HCT116 (cell line): ENCODE data around the gene RAB3B. TPM values are rescaled to one million over a fixed set of nuclear protein-coding genes. Genes with fewer than 3 reads are reported as not detected.
"Not testable (repeated sequence)": the region's sequence is repeated elsewhere in the genome, so short reads cannot be mapped to it uniquely, and the experiment has no call there.

Experiments used
- ATAC-seq: fragments of 200-7000 bp; cut with Tn5 transposase; 2 replicates; pipeline ENCODE4 v1.9.1; 2020; ENCODE audit warnings: mild to moderate bottlenecking, moderate library complexity
- BruUV-seq: library from RNA; stranded (reverse); fragments of 400-500 nt; replicated peaks from 2 replicates; lab custom pipeline; 2021; lab: Mats Ljungman, UMichigan
- CTCF ChIA-PET: fragments of 300-600 bp; sonication (Branson Sonifier 250); formaldehyde crosslinking; loops from one replicate; lab custom pipeline; 2021; ENCODE audit warnings: antibody characterized with exemption; lab: Charles Lee
- POLR2A ChIA-PET: fragments of 300-600, 350-600 bp; sonication (Branson Sonifier 250); formaldehyde crosslinking; loops from one replicate; lab custom pipeline; 2021; ENCODE audit warnings: antibody characterized with exemption; lab: Charles Lee
- RAD21 ChIA-PET, 2 experiments: fragments of 300-600 bp; sonication (Branson Sonifier 250); formaldehyde crosslinking; loops; one replicate each; lab custom pipeline; 2023; ENCODE audit warnings: low total read pairs in 2 of 2; ENCODE audit not compliant: uncharacterized antibody in 2 of 2, unreplicated experiment in 2 of 2, low non-redundant PET in 1 of 2; lab: Charles Lee
- DNase-seq: peaks from one replicate; pipeline ENCODE4 v3.0.0-alpha.2; 2010; ENCODE audit warnings: low read depth, low spot score
- H2AFZ ChIP-seq: fragments of 200-600 bp; shearing (Covaris generic), sonication (generic); 2 replicates; pipeline ENCODE4 v1.6.1; 2017; ENCODE audit warnings: low read depth, mixed run types, mixed read lengths, antibody characterized with exemption, low read length; ENCODE audit not compliant: poor library complexity, severe bottlenecking
- H3K27ac ChIP-seq: 2 replicates; pipeline ENCODE4 v1.5.1; 2012; ENCODE audit warnings: low read depth, low read length
- H3K27me3 ChIP-seq: fragments of 200-600 bp; sonication (generic); 2 replicates; pipeline ENCODE4 v1.6.1; 2016; ENCODE audit warnings: mixed run types, low read length, mixed read lengths; ENCODE audit not compliant: insufficient read depth
- H3K36me3 ChIP-seq, 2 experiments: fragments of 200-500 bp in 1 of 2; fragments of 200-600 bp in 1 of 2; sonication (Bioruptor generic) in 1 of 2; sonication (generic) in 1 of 2; 2 replicates each; pipeline versions ENCODE4 v1.5.1 to v1.6.1; 2014 to 2016; ENCODE audit warnings: low read length in 2 of 2, inconsistent platforms in 1 of 2, mixed read lengths in 1 of 2, mixed run types in 1 of 2; ENCODE audit not compliant: insufficient read depth in 2 of 2, control insufficient read depth in 1 of 2
- H3K4me1 ChIP-seq, 2 experiments: fragments of 200-600 bp in 1 of 2; sonication (generic) in 1 of 2; 2 replicates each; pipeline versions ENCODE4 v1.5.1 to v1.6.1; 2012 to 2017; ENCODE audit warnings: low read length in 2 of 2, inconsistent platforms in 1 of 2, mild to moderate bottlenecking in 1 of 2, mixed read lengths in 1 of 2, mixed run types in 1 of 2, moderate library complexity in 1 of 2; ENCODE audit not compliant: insufficient read depth in 2 of 2, control insufficient read depth in 1 of 2
- H3K4me2 ChIP-seq: fragments of 200-600 bp; sonication (generic); 2 replicates; pipeline ENCODE4 v1.6.1; 2017; ENCODE audit warnings: mixed run types, low read length, mixed read lengths
- H3K4me3 ChIP-seq, 2 experiments: fragments of 200-600 bp in 1 of 2; sonication (generic) in 1 of 2; replicated peaks in 1 of 2; 2 replicates each; pipeline ENCODE4 v1.5.1; 2011 to 2016; ENCODE audit warnings: low read length in 2 of 2, control low read depth in 1 of 2, low read depth in 1 of 2, mild to moderate bottlenecking in 1 of 2, mixed read lengths in 1 of 2, mixed run types in 1 of 2
- H3K79me2 ChIP-seq: fragments of 200-600 bp; sonication (generic); 2 replicates; pipeline ENCODE4 v1.6.1; 2017; ENCODE audit warnings: mild to moderate bottlenecking, mixed run types, low read length, moderate library complexity, mixed read lengths; ENCODE audit not compliant: insufficient read depth
- H3K9ac ChIP-seq: fragments of 200-600 bp; sonication (generic); 2 replicates; pipeline ENCODE4 v1.6.1; 2016; ENCODE audit warnings: low read length, mixed read lengths
- H3K9me2 ChIP-seq: fragments of 200-600 bp; sonication (generic), shearing (Covaris generic); 2 replicates; pipeline ENCODE4 v1.6.1; 2017; ENCODE audit warnings: mixed run types, mild to moderate bottlenecking, moderate library complexity; ENCODE audit not compliant: insufficient read depth
- H3K9me3 ChIP-seq, 2 experiments: fragments of 200-500 bp in 1 of 2; fragments of 200-600 bp in 1 of 2; sonication (Bioruptor generic) in 1 of 2; sonication (generic) in 1 of 2; 2 replicates each; pipeline ENCODE4 v1.6.1; 2014 to 2017; ENCODE audit warnings: low read length in 2 of 2, mixed read lengths in 2 of 2, inconsistent platforms in 1 of 2, low read depth in 1 of 2, mild to moderate bottlenecking in 1 of 2, mixed run types in 1 of 2, moderate library complexity in 1 of 2; ENCODE audit not compliant: control insufficient read depth in 1 of 2, insufficient read depth in 1 of 2
- H4K20me1 ChIP-seq: fragments of 200-600 bp; sonication (generic), shearing (Covaris generic); 2 replicates; pipeline ENCODE4 v1.6.1; 2017; ENCODE audit warnings: mixed run types, mild to moderate bottlenecking, moderate library complexity; ENCODE audit not compliant: insufficient read depth
- ATF3 ChIP-seq: IDR thresholded peaks from 2 replicates; pipeline ENCODE4 v1.6.1; 2012
- CBX3 ChIP-seq: IDR thresholded peaks from 2 replicates; pipeline ENCODE4 v1.6.1; 2012; ENCODE audit warnings: low read depth
- CEBPB ChIP-seq: IDR thresholded peaks from 2 replicates; pipeline ENCODE4 v1.6.1; 2012; ENCODE audit warnings: low read depth
- EGR1 ChIP-seq: IDR thresholded peaks from 2 replicates; pipeline ENCODE4 v1.6.1; 2012; ENCODE audit warnings: low read depth
- ELF1 ChIP-seq: IDR thresholded peaks from 2 replicates; pipeline ENCODE4 v1.6.1; 2012; ENCODE audit warnings: low read depth, borderline replicate concordance
- EZH2 ChIP-seq: fragments of 200-600 bp; sonication (generic); IDR thresholded peaks from 2 replicates; pipeline ENCODE4 v1.6.1; 2017; ENCODE audit warnings: antibody characterized with exemption, mixed run types
- EZH2phosphoT487 ChIP-seq: fragments of 200-600 bp; IDR thresholded peaks from 2 replicates; pipeline ENCODE4 v1.6.1; 2018; ENCODE audit warnings: antibody characterized with exemption, borderline replicate concordance
- FOSL1 ChIP-seq: IDR thresholded peaks from 2 replicates; pipeline ENCODE4 v1.6.1; 2012; ENCODE audit warnings: low read depth
- JUND ChIP-seq: IDR thresholded peaks from 2 replicates; pipeline ENCODE4 v1.6.1; 2012
- POLR2AphosphoS5 ChIP-seq: IDR thresholded peaks from 2 replicates; pipeline ENCODE4 v1.6.1; 2011; ENCODE audit warnings: mild to moderate bottlenecking, low read depth, low read length, moderate library complexity
- RAD21 ChIP-seq: IDR thresholded peaks from 2 replicates; pipeline ENCODE4 v1.6.1; 2012; ENCODE audit warnings: low read depth, mild to moderate bottlenecking
- SIN3A ChIP-seq: IDR thresholded peaks from 2 replicates; pipeline ENCODE4 v1.6.1; 2012; ENCODE audit warnings: low read depth
- SP1 ChIP-seq: IDR thresholded peaks from 2 replicates; pipeline ENCODE4 v1.6.1; 2012; ENCODE audit warnings: low read depth
- SRF ChIP-seq: IDR thresholded peaks from 2 replicates; pipeline ENCODE4 v1.6.1; 2012; ENCODE audit warnings: low read depth
- TCF7L2 ChIP-seq: IDR thresholded peaks from 2 replicates; pipeline ENCODE4 v1.7.0; 2011; ENCODE audit warnings: borderline replicate concordance, inconsistent platforms; ENCODE audit not compliant: insufficient read depth, insufficient read length; ENCODE audit errors: extremely low read depth
- YY1 ChIP-seq: IDR thresholded peaks from 2 replicates; pipeline ENCODE4 v1.6.1; 2011; ENCODE audit warnings: low read length, low read depth, moderate library complexity, mild to moderate bottlenecking; ENCODE audit not compliant: insufficient replicate concordance; ENCODE audit errors: extremely low read depth
- ZFX ChIP-seq: fragments of 450-650 bp; IDR thresholded peaks from 2 replicates; pipeline ENCODE4 v1.6.1; 2017
- intact Hi-C: fragments of 100-400 bp; cut with micrococcal nuclease; formaldehyde crosslinking; loops from 2 replicates; pipeline ENCODE4 v1.10.0; 2022
- total RNA-seq: library from RNA; stranded (reverse); gene quantifications from one replicate; pipeline ENCODE4 v1.2.1, GENCODE V29; 2021; ENCODE audit not compliant: unreplicated experiment
- TF ChIP-seq, protein P1 (sequence below), 3 experiments: fragments of 200-600 bp in 1 of 3; sonication (generic) in 1 of 3; IDR thresholded peaks in 2 of 3; conservative IDR thresholded peaks in 1 of 3; 2 replicates each; pipeline ENCODE4 v1.5.1; 2012 to 2017; ENCODE audit warnings: low read depth in 2 of 3, low read length in 2 of 3, antibody characterized with exemption in 1 of 3, borderline replicate concordance in 1 of 3, control low read depth in 1 of 3, mild to moderate bottlenecking in 1 of 3, mixed read lengths in 1 of 3, mixed run types in 1 of 3, moderate library complexity in 1 of 3; ENCODE audit not compliant: insufficient read depth in 1 of 3
- TF ChIP-seq, protein P2 (sequence below): IDR thresholded peaks from 2 replicates; pipeline ENCODE4 v1.6.1; 2012

The RAB3B gene
- total RNA-seq, 1 experiment from 2014 or later, result 15.1 TPM

- Histone ChIP-seq H3K79me2 (peaks cover 42% of the 10 kb centered on the region), H3K4me3 (peak overlapping the region; percentile 87 to 91), H3K27me3 (no peaks in the 10 kb centered on the region), H3K36me3 (no peaks in the 10 kb centered on the region), H4K20me1 (no peaks in the 10 kb centered on the region), H3K9ac (peak overlapping the region; percentile 92), H2AFZ (no peak overlapping the region), H3K9me3 (no peaks in the 10 kb centered on the region), H3K27ac (no peak overlapping the region), H3K9me2 (no peaks in the 10 kb centered on the region), H3K4me1 (peaks cover 5 to 17% of the 10 kb centered on the region in 2 experiments; a peak in 2 of 4 replicates), H3K4me2 (peak overlapping the region; percentile 87)
- ChIA-PET POLR2A (no interaction called here), CTCF (no interaction called here), RAD21 (no interaction called here)
- no TSS peak for BruUV-seq
- intact Hi-C loops, result no loop called here
- ATAC-seq (no peak), DNase-seq (no peak)
- TF ChIP-seq ATF3, result no peak
- TF ChIP-seq SIN3A, result no peak
- no peak for TF ChIP-seq YY1
- no peak for TF ChIP-seq EZH2
- TF ChIP-seq EZH2phosphoT487, result no peak
- TF ChIP-seq ZFX, result no peak
- no peak for TF ChIP-seq JUND
- no peak for TF ChIP-seq RAD21
- no peak for TF ChIP-seq CEBPB
- no peak for TF ChIP-seq ELF1
- no peak for TF ChIP-seq CBX3
- no peak for TF ChIP-seq FOSL1
- TF ChIP-seq, protein P1, sequence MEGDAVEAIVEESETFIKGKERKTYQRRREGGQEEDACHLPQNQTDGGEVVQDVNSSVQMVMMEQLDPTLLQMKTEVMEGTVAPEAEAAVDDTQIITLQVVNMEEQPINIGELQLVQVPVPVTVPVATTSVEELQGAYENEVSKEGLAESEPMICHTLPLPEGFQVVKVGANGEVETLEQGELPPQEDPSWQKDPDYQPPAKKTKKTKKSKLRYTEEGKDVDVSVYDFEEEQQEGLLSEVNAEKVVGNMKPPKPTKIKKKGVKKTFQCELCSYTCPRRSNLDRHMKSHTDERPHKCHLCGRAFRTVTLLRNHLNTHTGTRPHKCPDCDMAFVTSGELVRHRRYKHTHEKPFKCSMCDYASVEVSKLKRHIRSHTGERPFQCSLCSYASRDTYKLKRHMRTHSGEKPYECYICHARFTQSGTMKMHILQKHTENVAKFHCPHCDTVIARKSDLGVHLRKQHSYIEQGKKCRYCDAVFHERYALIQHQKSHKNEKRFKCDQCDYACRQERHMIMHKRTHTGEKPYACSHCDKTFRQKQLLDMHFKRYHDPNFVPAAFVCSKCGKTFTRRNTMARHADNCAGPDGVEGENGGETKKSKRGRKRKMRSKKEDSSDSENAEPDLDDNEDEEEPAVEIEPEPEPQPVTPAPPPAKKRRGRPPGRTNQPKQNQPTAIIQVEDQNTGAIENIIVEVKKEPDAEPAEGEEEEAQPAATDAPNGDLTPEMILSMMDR (IDR thresholded peaks at IDR 0.05 in 2 of 3, conservative IDR thresholded peaks at IDR 0.05 in 1 of 3; ENCODE audit: borderline replicate concordance in 1 of 3, insufficient read depth in 1 of 3, low read depth in 2 of 3, low read length in 2 of 3), result no peak
- no peak for TF ChIP-seq EGR1
- TF ChIP-seq TCF7L2, result no peak
- no peak for TF ChIP-seq POLR2AphosphoS5
- TF ChIP-seq, protein P2, sequence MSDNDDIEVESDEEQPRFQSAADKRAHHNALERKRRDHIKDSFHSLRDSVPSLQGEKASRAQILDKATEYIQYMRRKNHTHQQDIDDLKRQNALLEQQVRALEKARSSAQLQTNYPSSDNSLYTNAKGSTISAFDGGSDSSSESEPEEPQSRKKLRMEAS, result no peak
- no peak for TF ChIP-seq SRF
- no peak for TF ChIP-seq SP1
Observed at GRCh38 chr1:52032124-52032784, 41.8 kb upstream of the RAB3B start.

- H3K4me1 ChIP-seq, result peaks cover 5 to 14% of the 10 kb centered on the region in 2 experiments; a peak in 2 of 4 replicates
- not testable (repeated sequence) for BruUV-seq
Observed at GRCh38 chr1:52028839-52029238, 38.3 kb upstream of the RAB3B start.

More at GRCh38 chr1:52028839-52029238, 38.3 kb upstream of the RAB3B start:
- ATAC-seq, H3K9ac ChIP-seq, H2AFZ ChIP-seq, H3K4me3 ChIP-seq, RAD21 ChIA-PET, POLR2A ChIA-PET, H3K9me3 ChIP-seq, H3K27me3 ChIP-seq, DNase-seq, H3K4me2 ChIP-seq, H3K27ac ChIP-seq, intact Hi-C loops, H3K9me2 ChIP-seq, H4K20me1 ChIP-seq, CTCF ChIA-PET: not testable (repeated sequence)
- H3K79me2 ChIP-seq, result peaks cover 42% of the 10 kb centered on the region
- H3K36me3 ChIP-seq, result peaks cover 7 to 17% of the 10 kb centered on the region in 2 experiments; a peak in 2 of 4 replicates
